H1 (cell line): ENCODE data around the gene CNOT6. TPM values are rescaled to one million over a fixed set of nuclear protein-coding genes. Genes with fewer than 3 reads are reported as not detected.

Experiments
- ATF2 ChIP-seq: IDR thresholded peaks from 2 replicates; pipeline ENCODE4 v1.6.1; 2012; ENCODE audit warnings: low read length, inconsistent platforms
- CTBP2 ChIP-seq: IDR thresholded peaks from 2 replicates; pipeline ENCODE4 v1.7.0; 2011; ENCODE audit warnings: borderline replicate concordance, mild to moderate bottlenecking, moderate library complexity, mixed read lengths, low read length; ENCODE audit not compliant: insufficient read depth, insufficient read length
- MAX ChIP-seq: IDR thresholded peaks from 2 replicates; pipeline ENCODE4 v1.6.1; 2012; ENCODE audit warnings: inconsistent platforms
- SIRT6 ChIP-seq: IDR thresholded peaks from one replicate; pipeline ENCODE4 v1.7.1; 2012; ENCODE audit warnings: low read length, inconsistent platforms
- SRF ChIP-seq: IDR thresholded peaks from 2 replicates; pipeline ENCODE4 v1.6.1; 2011; ENCODE audit warnings: mild to moderate bottlenecking, low read depth, low read length, moderate library complexity
- SUZ12 ChIP-seq: fragments of 200-600 bp; sonication (generic); IDR thresholded peaks from 2 replicates; pipeline ENCODE4 v1.6.1; 2012; ENCODE audit warnings: mild to moderate bottlenecking, inconsistent platforms, low read length, moderate library complexity, mixed read lengths
- TCF12 ChIP-seq: IDR thresholded peaks from 2 replicates; pipeline ENCODE4 v1.6.1; 2011; ENCODE audit warnings: low read depth, mild to moderate bottlenecking, low read length
- polyA plus RNA-seq, 7 experiments: library from polyadenylated mRNA; depleted of rRNA in 3 of 7; stranded (reverse) in 5 of 7; unstranded in 2 of 7; fragments of >200 nt in 5 of 7; fragments of 200-250 nt in 2 of 7; gene quantifications; 1 replicate in 5 of 7; 2 replicates in 1 of 7; 4 replicates in 1 of 7; pipeline versions ENCODE4 v1.2.1 to v1.2.3, GENCODE V29; 2011 to 2013; ENCODE audit warnings: missing spikeins in 2 of 7, mixed read lengths in 2 of 7
- total RNA-seq: library from RNA; stranded (reverse); fragmentation: NEBNext Ultra II Directional; extraction: Animal tissue kit (Norgen Biotek cat#: 25700); gene quantifications from 2 replicates; pipeline ENCODE4 v1.2.1, GENCODE V29; 2021

CNOT6 gene
- total and polyA plus RNA-seq, 2 of the 8 experiments (the other 6 are each of a cell fraction or from before 2014, with no cell fraction given) = 10.7 to 45.4 TPM

- TF ChIP-seq ATF2 (no peak), CTBP2 (no peak), SUZ12 (no peak; the same call in 1 of the 2 replicates), SRF (no peak), MAX (no peak), SIRT6 (no peak), TCF12 (no peak)
Measured at GRCh38 chr5:180589771-180590542, 95.8 kb downstream of the CNOT6 start (continued).
